Ammon's horn (tissue), 1 donor: ENCODE measurements around the gene METTL26.
A peak's percentile ranks its signal among the peaks of the same experiment; 100 is the strongest.

Experiments used
- DNase-seq: peaks from one replicate; pipeline ENCODE4 v3.0.0-alpha.2; 2016; ENCODE audit warnings: low spot score

The METTL26 gene

DNA sequence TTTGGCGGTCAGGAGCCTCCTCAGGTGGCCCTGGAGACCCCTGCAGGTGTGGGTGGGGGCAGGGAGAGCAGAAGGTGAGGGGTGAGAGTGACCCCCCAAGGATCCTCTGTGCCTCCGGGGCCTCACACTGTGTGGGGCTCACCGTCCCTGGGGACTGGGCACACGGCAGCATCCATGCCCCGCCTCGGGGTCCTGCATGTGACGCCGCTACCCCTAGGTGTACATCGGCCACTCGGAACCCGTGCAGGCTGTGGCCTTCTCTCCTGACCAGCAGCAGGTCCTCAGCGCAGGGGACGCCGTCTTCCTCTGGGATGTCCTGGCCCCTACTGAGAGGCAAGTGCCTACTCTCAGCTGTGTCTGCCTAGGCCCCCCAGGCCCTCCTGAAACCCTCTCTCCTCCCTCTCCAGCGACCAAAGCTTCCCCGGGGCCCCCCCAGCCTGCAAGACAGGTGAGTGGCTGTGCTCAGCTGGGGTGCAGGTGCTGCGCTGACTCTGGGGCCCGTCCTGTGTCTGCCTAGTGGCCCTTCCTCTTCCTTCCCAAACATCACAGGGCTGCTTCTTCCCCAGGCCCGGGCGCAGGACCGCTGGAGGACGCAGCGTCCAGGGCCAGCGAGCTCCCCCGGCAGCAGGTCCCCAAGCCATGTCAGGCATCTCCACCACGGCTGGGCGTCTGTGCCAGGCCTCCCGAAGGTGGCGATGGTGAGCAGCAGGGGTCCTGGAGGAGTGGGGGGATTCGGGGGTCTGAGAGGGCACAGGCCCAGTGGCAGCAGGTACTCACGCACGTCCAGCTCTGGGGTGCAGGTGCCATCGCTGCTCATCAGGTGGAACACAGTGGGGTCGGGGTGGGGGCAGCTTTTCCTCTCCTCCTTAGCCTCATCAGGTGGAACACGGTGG, 22.8 kb upstream of the METTL26 start:
- DNase-seq, result no peak

DNA sequence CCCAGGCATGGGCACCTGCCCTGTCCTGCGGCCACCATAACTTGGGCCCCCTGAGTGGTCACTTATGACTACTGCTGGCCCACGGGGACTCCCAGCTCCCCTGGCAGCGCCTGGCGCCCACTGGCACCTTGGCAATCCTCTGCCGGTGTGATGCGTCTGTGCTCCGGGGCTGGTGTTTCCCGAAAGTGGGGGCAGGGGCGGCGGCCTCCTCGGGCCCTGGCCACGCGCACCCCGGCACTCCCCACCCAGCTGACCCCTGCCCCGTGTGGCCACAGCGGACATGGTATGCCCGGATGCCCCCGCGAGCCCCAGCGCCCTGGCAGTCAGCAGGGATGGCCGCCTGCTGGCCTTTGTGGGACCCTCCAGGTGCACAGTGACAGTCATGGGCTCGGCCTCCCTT, 21.4 kb upstream of the METTL26 start:
- DNase-seq, result no peak

DNA sequence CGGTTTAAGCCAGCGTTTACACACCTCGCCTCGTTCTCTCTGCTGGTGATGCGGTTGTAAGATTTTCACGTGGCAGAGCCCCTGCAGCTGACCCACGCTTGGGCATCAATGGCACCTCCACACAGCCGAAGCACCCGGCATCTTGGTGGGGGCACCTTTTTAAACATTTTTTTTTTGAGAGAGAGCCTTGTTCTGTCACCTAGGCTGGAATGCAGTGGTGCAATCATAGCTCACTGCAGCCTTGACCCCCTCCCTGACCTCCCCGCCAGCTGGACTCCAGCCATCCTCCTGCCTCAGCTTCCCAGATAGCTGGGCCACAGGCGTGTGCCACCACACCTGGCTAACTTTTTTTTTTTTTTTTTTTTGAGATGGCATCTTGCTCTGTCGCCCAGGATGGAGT, 17.9 kb upstream of the METTL26 start:
- DNase-seq, result no peak

DNA sequence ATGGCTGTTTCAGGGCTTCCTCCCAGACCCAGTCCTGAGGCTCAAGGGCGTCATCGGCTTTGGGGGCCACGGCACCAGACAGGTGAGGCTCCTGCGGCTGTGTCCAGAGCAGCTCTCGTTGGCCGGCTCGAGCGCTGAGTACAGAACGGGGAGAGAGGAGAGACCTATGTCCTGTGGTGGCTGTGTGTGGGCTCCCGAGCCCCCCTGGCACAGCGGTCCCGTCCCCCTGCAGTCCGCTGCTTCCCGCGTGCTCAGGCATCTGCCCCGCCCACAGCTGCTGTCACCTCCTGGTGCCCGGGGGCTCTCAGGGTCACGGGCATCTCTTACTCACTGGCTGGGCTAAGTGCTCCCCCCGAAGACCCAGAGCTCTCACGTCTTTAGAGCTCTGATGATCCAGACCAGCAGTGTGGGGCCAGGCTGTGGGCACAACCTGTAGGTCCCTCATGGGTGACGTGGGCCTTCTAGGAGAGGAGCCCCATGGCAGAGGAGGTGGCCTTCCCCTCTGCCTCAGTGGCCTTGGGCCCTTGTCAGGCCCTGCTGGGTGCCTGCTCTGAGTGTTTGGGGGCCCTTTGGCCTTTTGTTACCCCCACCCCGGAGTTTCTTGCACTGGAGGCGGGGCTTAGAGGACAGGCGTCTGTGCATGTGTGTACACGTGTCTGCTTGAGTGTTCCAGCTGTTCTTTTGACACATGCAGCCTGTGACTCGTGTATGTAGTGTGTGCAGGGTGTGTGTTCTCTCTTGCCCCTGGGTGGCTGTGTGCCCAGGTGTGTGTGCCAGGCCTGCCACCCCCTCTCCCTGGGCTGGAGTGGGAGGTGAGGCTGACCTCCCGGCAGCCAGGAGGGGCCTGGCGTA, 16.6 kb upstream of the METTL26 start:
- DNase-seq, result no peak

DNA sequence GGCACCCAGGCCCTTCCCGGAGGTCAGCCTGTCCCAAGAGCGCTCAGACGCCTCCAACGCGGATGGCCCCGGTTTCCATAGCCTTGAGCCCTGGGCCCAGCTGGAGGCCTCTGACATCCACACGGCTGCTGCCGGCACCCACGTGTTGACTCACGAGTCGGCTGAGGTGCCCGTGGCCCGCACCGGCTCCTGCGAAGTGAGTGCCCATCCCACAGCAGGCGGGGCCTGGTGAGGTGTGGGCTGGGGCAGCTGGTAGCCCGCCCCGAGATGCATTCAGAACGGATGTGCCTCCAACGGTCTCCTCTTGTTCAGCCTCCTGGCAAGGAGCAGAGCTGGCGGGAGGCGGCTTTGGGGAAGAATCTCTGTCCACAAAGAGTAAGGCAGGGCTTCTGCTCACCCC, 15.7 kb upstream of the METTL26 start:
- DNase-seq, result no peak

DNA sequence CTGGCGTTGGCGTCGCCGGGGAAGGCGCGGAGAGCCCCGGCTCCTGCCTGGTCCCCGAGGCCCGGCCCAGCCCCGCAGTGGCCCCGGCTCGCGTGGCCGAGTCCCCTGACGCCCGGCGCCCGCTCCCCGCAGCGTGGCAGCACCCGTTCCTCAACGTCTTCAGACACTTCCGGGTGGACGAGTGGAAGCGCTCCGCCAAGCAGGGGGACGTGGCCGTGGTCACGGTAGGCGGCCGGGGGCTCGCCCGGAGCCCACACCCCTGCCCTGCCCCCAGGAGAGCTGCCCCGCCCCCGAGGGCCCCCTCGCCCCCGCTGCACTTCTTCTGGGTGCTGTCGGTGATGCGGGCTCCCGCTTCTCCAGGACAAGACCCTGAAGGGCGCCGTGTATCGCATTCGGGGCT, 13.5 kb upstream of the METTL26 start:
- no peak for DNase-seq

DNA sequence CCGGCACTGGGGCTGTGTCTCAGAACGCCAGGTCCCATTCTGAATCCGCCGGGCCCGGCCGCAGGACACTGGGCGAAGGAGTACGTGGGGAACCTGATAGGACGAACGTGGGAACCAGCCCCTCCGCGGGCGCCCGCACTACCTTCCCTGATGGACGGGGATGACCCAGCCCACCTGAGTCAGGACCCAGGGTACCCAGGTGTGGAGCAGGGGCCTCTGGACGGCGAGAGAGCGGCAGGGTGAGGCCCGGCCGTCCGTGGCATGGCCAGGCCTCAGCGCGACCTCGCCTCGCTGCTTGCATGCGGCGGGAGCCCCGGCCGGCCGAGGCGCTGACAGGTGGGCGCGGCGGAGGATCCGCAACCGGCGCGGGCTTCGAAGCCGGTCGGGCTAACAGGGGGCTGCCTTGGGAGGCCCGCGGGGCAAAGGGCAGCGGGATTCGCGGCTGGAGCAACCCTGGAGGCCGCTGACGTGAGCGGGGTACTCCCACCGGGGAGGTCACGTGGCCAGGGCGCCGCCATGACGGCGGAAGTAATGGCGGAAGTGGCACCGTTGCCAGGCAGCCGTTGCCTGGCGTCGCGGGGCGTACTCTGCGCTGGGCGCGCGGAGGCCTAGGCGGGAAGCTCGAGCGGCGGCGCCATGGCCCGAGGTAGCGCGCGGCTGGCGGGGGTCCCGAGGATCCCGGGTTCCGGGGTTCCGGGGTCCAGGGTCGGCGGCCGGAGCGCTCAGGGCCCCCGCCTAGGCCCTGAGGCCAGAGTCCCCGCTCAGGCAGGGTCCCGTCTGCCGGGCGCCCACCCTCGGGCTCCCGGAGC, 12.9 kb upstream of the METTL26 start, which contains the start of gene WDR90:
Gene WDR90, plus strand, starts transcription at position 585 of the 809 bp plus-strand sequence. Its CDS starts 52 bp downstream, at position 637.
- peak; percentile 96 for DNase-seq

DNA sequence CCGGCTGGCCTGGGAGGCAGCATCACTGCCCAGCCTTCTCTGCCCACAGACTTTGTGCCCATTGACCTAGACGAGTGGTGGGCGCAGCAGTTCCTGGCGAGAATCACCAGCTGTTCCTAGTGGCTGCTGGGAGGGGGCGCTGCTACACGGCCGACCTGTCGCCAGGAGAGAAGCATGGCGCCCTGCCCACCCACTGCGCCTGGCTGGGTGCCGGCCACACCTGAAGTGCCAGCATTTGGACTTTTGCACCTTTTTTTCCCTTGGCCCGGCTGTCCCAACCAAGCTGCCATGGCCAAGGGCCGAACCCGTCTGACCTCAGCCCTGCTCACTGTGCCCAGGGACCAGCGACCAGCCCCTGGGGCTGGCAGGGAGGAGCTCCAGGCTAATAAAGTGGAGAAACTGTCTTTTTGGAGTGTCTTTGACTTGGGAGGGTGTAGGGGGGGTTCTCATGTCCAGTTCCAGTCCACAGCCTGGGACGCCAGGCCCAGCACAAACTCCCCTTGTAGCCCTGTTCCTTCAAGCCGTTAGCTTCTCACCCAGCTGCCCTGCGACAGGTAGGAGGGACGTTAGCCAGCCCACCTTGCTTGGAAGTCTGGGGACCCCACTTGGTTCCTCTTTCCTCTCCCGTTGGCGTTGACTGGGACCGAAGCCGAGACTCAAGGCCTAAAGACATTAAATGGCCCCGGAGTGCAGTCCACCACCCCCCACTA, 12.1 kb upstream of the METTL26 start:
- no peak for DNase-seq

DNA sequence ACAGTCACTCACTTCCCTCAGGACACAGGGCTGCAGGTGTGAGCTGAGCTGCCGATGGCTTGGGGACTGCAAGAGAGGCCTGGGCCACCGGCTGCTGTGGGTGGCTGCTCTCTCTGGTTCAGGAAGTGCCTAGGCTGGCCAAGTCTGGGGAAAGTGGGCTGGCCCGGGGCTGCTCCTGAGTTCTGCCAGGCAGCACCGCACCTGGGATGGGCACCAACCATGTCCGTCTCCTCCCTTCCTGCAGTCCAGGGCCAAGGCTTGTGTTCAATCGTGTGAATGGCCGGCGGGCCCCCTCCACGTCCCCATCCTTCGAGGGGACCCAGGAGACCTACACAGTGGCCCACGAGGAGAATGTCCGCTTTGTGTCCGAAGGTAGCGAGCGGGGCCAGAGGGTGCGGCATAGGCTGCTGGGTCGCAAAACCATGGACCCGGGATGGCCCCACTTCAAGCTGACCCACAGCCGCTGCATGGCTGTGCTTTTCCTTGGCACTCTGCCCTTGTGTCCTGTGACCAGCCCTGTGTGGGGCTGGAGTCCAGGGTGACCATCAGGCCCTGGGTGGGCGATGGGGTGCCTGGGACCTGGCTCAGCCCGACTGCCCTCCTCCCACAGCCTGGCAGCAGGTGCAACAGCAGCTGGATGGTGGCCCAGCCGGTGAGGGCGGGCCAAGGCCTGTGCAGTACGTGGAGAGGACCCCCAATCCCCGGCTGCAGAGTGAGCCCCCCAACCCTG, 11.2 kb upstream of the METTL26 start:
- no peak for DNase-seq

DNA sequence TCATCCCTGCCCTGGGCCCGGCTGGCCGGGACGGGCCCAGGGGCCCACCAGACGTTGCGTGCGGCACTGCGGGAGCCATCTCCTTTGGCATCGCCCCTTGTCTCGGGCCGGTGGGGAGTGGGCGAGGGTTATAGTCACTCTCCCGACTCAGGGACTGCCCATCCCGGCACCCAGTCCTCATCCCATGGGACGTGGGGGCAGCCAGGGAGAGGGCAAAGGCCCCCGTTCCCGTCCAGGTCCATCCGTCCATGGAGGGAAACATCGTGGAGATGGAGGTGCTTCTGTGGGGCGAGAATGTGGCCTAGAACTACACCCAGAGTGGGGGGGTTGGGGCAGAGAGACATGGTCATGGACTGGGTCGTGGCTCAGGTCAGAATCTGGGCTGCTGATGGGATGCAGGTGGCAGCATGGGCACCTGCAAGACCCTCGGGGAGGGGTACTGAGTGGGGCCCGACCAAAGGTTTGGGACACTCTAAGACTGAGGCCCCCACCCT, 10.6 kb upstream of the METTL26 start:
- no peak for DNase-seq

DNA sequence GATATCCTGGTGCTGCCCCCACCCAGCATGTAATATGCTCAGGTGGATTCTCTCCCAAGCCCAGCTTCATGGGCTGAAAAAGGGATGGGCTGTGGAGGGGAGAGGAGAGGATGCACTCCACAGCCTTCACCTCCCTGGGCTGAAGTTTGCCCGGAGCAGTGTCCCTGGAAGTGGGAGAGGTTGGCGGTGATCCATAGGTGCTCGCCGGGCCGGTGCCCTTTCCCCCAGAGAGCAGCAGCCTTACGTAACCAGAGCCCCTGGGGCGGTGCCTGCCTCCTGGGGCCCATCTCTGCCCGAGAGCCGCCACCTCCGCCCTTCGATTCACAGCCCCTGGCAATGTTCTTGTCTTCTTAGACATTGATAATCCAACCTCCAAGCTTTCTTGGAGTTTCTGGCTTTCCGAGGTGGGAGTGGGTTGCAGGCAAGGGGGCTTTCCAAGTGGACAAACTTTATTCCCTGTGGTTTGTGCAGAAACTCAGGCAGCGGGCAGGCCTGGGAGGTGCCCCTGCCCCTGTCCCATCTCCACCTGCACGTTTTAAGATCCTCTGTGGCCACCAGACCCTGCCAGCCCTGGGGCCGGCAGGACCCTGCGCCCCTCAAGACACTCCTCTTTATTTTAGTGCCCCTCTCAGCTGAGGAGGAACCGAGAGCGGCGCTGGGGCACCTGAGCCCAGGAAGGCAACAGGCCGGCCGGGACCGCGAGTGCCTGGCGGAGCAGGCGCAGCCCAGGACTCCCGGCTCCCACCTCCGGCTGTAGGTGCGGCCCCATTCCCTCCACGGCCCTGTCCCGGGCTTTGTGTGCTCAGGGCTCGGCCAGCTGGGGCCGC, 10.0 kb upstream of the METTL26 start:
- DNase-seq, result no peak

DNA sequence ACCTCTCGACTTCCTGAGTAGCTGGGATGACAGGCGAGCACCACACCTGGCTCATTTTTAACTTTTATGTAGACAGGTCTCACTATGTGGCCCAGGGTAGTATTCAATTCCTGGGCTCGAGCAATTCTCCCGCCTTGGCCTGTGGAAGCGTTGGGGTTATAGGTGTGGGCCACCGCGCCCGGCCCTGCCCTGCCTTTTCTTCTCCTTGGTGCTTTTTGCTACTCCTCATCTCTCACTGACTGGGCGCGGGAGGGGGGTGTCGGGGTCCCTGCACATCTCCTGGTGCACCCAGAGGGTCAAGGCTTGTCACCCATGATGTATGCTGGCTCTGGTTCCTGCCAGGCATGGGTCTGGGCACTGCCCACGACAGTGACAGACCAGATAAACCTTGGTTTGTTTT, 8.5 kb upstream of the METTL26 start:
- no peak for DNase-seq

DNA sequence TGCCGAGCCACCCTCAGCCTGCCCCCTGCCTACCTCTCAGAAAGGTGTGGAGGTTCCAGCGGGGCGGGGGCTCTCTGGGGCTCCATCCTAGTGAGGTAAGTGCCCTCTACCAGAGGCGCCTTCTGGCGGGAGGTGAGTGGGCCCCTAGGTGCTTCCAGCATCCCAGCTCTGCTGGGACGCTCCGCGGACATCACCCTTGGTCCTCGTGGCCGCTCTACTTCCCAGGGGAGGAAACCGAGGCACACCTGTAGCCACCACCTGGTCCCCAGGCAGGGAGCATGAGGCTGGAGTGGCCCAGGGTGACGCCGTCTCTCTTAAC, 6.9 kb upstream of the METTL26 start:
- DNase-seq, result no peak

DNA sequence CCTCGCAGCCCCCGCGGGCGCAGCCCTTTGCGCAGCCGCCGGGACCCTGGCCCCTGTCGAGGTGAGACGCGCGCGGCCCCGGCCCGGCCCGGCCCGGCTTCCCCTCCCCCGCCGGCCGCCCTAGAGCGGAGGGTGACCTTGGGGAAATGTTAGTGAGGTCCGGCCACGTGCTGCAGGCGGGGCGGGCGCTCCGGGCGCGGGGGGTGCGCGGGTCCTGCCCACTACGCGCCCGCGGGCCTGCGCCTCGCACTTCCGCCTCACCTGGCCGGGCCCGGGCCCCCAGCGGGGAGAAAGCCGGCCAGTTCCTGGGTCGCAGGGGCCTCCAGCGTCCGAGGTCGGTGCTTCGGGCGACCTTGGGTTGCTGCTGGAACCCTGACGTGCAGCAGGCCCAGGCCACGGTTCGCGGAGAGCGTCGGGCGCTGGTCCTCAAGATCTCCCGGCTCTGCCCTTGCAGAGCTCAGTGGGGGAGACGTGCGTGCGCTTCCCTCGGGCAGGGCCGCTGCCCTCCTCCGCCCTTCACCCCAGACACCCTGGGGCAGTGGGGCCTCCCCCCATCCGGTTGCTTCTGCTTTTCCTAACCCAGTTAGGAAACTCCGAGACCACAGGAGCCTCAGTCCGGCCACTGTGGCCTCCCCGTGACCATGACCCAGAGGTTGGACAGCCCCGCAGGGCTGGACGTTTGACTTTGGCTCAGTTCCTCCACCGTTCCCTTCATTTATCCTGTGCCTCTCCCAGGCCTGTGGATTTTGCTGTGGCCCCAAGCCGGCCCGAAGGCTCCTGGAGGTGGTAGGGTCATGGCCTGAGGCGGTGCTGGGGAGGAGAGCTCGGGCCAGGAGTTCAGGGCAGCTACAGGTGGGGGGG, 6.3 kb upstream of the METTL26 start:
- peak; percentile 43 for DNase-seq

DNA sequence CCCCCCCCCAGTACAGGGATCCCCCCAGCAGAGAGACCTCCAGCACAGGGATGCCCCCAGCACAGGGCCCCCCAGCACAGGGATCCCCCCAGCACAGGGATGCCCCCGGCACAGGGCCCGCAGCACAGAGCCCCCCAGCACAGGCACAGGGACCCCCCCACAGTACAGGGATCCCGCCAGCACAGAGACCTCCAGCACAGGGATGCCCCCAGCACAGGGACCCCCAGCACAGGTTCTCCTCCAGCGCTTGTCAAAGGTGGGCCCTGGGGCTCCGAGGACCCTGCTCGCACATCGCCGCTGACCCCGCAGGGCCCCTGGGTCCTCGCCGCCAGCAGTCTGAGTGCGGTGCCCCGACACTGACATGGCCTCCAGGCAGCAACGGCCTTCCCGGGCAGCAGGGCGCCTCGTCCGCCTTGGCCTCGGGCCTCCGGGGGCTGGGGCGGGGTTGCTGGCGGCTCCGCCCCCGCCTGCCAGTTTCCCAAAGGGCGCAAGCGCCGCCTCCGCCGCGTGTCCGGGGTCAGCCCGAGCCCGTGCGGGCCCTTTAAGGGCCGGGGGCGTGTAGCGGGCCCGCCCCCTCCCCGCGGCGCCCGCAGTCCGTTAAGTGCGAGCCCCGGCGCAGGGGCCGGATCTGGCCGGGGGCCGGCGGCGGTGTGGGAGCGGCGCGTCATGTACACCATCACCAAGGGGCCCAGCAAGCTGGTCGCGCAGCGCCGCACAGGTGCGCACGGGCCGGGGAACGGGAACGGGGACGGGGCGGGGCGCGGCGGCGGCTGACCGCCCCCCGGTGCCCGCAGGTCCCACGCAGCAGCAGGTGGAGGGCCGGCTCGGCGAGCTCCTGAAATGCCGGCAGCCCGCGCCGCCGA, 5.5 kb upstream of the METTL26 start, which contains the start of gene MCRIP2:
Gene MCRIP2, plus strand, starts transcription at position 503 of the 863 bp plus-strand sequence. Its CDS starts 164 bp downstream, at position 667.
- peak; percentile 81 for DNase-seq

DNA sequence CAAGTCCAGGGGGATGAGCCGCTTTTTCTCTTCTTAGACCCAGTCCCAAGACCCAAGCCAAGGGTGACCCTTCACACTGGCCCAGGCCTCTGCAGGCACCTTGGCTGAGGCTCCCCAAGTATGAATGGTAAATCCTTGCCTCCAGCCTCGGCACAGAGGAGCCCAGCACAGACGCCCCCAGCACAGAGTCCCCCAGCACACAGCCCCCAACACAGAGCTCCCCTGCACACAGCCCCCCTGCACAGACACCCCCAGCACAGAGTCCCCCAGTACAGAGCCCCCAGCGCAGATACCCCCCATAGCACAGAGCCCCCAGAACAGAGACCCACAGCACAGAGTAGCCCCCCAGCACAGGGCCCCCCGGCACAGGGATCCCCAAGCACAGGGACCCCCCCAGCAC, 4.5 kb upstream of the METTL26 start:
- no peak for DNase-seq

DNA sequence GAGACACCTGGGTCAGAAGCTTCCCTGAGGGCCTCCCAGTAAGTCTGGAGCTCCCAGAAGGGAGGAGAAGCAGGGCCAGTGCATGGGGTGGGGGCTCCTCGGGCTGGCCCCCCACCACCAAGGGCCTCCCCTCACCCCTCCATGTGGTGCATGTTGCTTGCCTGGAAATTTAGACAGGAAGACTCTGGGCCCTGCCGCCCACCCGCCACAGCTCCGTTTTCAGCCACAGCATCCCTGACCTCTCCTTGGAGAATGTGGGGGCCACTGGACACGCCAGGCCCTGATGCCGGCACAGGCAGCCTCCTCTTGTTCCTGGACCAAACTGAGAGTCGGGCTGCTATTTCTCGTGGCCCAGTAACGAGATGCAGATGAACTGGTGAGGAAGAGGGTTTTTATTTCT, 2.7 kb upstream of the METTL26 start:
- no peak for DNase-seq

DNA sequence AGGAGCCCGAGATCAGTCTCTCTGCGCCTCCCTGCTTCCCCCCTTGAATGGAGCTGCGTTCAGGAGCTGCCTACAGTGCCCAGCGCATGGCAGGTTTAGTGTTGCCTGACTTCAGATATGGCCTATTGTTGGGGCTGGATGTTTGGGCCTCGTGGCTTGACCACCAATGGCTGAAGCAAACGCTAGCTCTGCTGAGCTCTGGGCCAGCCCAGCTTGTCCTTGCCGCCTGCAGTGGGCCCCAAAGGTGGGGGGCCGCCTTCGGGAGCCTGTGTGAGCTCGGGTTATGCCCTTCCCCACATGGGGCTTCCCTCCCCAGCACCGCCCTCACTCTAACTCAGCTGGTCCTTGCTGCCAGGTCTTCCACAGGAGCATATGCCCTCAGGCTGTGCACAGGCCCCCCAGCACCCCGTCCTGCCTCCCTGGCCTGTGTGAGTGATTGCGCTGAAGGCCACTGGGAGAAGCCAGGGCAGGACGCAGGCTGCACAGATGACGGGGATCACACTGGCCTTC, 2.0 kb upstream of the METTL26 start:
- DNase-seq, result no peak
